AG04449 (cell line): ENCODE results near the gene CC2D2B.
A peak's percentile ranks its signal among the peaks of the same experiment; 100 is the strongest.

ENCODE experiments used
- CTCF ChIA-PET: fragments of 350-600 bp; formaldehyde crosslinking; extraction: SDS; loops from one replicate; lab custom pipeline; 2021; ENCODE audit warnings: antibody characterized with exemption; lab: Yijun Ruan, JAX
- POLR2A ChIA-PET: fragments of 400-600, 350-600 bp; formaldehyde crosslinking; extraction: SDS; loops from one replicate; lab custom pipeline; 2020; ENCODE audit warnings: antibody characterized with exemption, inconsistent platforms; lab: Yijun Ruan, JAX
- DNase-seq: peaks from one replicate; pipeline ENCODE4 v3.0.0-alpha.2; 2010; ENCODE audit warnings: low read depth, low spot score
- H3K4me3 ChIP-seq: 2 replicates; pipeline ENCODE4 v1.5.1; 2011; ENCODE audit warnings: low read depth, mild to moderate bottlenecking, control low read depth, low read length
- TF ChIP-seq, protein P1 (sequence below): IDR thresholded peaks from one replicate; pipeline ENCODE4 v1.5.1; 2011; ENCODE audit warnings: mild to moderate bottlenecking, moderate library complexity, low read length, control low read depth, inconsistent platforms; ENCODE audit not compliant: insufficient read depth; ENCODE audit errors: missing control alignments

The CC2D2B gene

DNA sequence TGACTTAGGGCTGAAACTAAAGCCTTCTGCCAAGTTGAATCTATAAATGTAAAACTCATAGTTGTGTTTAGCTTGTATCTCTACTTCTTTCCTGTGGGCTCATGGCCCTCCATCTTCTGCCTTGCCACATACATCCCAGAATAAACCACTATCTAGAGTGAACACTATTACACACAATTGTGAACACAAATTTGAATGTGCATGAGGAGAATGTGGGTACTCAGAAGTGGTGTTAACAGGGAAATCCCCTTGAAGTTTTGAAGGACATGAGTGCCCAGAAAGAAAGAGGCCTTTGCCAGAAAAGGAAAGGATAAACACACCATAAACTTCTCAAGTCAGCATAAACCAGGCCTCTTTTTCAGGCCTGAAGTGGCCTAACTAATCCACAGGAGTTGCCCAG, 115.4 kb downstream of the CC2D2B start:
- CTCF ChIA-PET = interaction anchor here (1.3 to 11.0 kb wide), 2 partner anchors 9 to 272 kb away, joined by 3 to 204 read pairs; no protein-coding TSS in a partner anchor
- no peak for DNase-seq
- POLR2A ChIA-PET = no interaction called here
- no peak overlapping the region for H3K4me3 ChIP-seq
- TF ChIP-seq, protein P1, sequence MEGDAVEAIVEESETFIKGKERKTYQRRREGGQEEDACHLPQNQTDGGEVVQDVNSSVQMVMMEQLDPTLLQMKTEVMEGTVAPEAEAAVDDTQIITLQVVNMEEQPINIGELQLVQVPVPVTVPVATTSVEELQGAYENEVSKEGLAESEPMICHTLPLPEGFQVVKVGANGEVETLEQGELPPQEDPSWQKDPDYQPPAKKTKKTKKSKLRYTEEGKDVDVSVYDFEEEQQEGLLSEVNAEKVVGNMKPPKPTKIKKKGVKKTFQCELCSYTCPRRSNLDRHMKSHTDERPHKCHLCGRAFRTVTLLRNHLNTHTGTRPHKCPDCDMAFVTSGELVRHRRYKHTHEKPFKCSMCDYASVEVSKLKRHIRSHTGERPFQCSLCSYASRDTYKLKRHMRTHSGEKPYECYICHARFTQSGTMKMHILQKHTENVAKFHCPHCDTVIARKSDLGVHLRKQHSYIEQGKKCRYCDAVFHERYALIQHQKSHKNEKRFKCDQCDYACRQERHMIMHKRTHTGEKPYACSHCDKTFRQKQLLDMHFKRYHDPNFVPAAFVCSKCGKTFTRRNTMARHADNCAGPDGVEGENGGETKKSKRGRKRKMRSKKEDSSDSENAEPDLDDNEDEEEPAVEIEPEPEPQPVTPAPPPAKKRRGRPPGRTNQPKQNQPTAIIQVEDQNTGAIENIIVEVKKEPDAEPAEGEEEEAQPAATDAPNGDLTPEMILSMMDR = no peak

DNA sequence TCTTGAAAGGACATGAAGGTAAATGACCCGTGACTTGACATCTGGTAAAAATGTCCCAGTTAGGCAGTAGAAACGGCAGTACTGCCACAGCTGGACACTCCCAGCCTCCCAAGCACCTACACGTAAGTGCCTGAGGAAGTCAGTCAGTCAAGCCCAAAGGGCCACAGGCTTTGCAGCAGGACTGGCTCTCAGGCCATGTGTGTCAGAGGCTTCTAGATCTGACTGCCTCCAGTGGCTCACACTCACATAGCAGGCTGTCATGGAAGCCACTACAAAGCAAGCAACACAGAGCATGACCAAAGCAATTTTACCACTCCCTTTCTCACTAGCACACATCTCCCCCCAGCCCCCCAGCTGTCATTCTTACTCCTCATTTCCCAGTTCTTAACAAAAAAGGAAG, 117.8 kb downstream of the CC2D2B start:
- POLR2A ChIA-PET = no interaction called here
- no peak for DNase-seq
- H3K4me3 ChIP-seq = no peak overlapping the region
- CTCF ChIA-PET = interaction anchor here (1.1 to 1.4 kb wide), 2 partner anchors 9 to 13 kb away, joined by 3 to 8 read pairs; no protein-coding TSS in a partner anchor
- TF ChIP-seq, protein P1 = peak; percentile 21

DNA sequence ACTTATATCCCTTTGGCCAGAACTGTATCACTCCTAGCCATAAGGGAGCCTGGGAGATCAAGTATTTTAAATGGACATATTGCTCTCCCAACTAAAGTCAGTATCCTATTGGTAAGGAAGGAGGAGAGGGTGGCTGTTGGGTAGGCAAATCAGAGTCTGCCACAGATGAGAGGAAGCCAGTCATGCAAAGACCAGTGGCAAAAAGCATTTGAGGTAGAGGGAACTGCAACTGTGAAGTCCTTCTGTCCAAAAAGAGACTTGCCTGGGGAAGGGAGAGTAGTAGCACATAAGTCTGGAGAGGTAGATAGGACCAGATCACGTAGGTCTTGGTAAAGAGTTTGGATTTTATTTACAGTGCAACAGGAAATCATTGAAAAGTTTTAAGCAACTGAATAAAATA, 126.8 kb downstream of the CC2D2B start:
- POLR2A ChIA-PET = no interaction called here
- TF ChIP-seq, protein P1 = no peak
- CTCF ChIA-PET = no interaction called here
- no peak for DNase-seq
- H3K4me3 ChIP-seq = no peak overlapping the region

DNA sequence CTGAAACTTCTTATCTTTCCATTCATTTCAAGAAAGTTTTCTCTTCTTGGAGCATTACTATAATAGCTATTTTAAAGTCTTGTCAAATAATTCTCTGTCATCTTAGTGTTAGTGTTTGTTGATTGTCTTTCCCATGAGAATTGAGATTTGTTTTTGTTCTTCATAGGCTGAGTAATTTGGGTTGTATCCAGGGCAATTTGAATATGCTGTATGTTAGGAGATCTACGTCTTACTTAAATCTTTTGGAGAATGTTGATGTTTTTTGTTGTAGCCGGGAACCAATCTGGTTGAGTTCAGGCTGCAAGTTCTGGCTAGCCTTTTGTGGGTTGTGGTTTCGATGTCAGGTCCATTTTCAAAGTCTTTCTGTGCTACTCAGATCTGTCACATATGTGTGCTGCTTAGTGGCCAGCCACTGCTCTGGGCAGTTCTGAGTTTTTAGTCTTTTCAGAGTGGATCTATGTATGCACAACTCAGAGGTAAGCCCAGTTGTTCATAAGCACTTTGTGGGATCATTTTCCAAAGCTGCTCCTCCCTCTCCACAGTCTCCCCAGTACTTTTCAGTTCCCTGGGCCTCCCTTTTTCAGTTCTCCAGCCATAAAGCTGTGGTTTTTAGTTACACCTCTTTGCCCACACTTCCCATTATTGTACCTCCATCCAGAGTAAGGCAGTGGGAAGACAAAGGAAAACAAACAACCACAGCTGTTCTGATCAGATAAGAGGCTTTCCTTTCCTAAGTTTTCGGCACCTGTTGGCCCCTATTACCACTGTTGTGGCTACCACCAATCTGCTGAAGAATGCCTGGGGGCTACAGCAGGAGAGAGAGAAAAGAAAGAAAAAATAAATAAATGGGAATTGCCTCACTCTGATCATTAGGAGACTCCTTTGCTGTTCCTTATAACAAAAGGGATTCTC, 131.0 kb downstream of the CC2D2B start:
- CTCF ChIA-PET = no interaction called here
- no peak for DNase-seq
- POLR2A ChIA-PET = no interaction called here
- no peak overlapping the region for H3K4me3 ChIP-seq
- TF ChIP-seq, protein P1 = no peak

DNA sequence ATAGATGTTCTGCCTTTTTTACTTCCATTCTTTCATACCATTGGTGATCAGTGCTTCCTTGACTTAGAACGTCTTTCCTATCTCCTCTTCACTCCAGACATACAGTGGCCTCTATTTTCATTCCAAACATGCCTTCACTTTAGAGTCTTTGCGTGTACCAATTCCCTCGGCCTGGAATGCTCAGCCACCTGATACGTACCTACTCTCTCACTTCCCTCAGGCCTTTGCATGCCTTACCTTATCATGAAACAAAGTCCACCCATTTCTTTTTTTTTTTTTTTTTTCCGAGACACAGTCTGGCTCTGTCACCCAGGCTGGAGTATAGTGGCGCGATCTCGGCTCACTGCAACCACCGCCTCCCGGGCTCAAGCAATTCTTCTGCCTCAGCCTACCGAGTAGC, 133.4 kb downstream of the CC2D2B start:
- DNase-seq = no peak
- TF ChIP-seq, protein P1 = no peak
- no peak overlapping the region for H3K4me3 ChIP-seq
- ChIA-PET CTCF (no interaction called here), POLR2A (no interaction called here)
